HK-2 (cell line): ENCODE data around the gene FXYD7.
"Not testable (repeated sequence)": the region's sequence is repeated elsewhere in the genome, so short reads cannot be mapped to it uniquely, and the experiment has no call there.

Source experiments
- DNase-seq: peaks from one replicate; pipeline ENCODE4 v3.0.0-alpha.2; 2018; ENCODE audit not compliant: unreplicated experiment

Gene FXYD7

GRCh38 chr19:35126624-35126959, 16.5 kb upstream of the FXYD7 start:
- no peak for DNase-seq

DNA sequence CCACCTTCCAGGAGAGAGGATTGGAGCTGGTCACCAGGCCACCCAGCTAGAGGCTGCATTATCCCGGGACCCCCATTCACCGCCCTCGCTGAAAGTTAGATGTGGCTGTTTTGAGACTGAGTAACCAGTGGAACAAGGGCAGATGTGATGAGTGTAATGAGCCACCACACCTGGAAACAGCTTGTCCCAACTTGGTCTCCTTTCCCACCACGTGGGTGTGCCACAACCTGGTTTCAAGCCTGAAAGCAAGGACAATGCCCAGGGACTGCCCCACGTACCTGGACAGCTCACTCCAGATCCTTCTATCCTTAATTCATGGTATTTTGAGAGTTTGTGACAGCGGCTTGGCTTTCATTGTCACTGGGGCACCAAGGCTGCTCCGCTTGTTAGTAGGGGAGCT, 15.2 kb upstream of the FXYD7 start:
- DNase-seq, result no peak

DNA sequence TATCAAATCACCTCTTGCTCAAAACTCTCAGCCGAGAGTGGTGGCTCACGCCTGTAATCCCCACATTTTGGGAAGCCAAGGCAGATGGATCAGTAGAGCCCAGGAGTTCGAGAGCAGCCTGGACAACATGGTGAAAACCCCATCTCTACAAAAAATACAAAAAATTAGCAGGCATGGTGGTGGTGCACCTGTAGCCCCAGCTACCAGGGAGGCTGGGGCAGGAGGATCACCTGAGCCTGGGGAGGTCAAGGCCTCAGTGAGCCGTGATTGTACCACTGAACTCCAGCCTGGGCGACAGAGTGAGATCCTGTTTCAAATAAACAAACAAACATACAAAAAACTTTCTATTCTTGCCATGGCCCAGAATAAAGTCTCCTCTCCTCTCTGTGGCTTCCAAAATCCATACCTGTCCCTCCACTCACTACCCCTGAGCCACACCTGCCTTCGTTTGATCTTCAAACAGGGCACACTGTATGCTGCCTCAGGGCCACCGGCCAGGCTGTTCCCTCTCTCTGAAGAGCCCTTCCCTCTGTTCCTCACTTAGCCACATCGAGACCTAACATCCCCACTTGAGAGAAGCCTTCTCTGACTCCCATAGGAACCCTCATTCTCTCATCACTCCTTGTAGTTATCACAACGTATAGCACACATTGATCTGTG, 14.5 kb upstream of the FXYD7 start:
- no peak for DNase-seq

DNA sequence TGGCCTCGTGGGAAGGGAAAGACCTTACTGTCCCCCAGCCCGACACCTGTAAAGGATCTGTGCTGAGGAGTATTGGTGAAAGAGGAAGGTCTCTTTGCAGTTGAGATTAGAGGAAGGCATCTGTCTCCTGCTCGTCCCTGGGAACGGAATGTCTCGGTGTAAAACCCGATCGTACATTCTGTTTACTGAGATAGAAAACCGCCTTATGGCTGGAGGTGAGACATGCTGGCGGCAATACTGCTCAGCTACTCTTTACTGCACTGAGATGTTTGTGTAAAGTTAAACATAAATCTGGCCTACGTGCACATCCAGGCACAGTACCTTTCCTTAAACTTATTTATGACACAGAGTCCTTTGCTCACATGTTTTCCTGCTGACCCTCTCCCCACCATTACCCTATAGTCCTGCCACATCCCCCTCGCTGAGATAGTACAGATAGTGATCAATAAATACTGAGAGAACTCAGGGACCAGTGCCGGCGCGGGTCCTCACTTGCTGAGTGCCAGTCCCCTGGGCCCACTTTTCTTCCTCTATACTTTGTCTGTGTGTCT, 13.3 kb upstream of the FXYD7 start:
- not testable (repeated sequence) for DNase-seq

GRCh38 chr19:35130761-35131720, 12.0 kb upstream of the FXYD7 start:
- DNase-seq, result no peak

DNA sequence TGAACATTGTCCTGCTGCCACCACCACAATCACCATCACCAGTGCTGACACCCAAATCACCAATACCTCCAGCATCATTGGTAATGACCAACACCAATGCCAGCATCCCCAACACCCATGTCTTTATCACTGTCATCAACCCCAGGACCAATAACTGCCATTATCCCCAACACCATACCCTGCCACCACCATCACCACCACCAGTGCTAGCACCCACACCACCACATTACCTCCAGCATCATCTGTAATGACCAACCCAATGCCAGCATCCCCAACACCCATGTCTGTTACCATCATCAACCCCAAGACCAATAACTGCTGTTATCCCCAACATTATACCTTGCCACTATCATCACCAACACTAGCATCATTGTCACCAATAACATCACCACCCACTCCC, 10.8 kb upstream of the FXYD7 start:
- no peak for DNase-seq

DNA sequence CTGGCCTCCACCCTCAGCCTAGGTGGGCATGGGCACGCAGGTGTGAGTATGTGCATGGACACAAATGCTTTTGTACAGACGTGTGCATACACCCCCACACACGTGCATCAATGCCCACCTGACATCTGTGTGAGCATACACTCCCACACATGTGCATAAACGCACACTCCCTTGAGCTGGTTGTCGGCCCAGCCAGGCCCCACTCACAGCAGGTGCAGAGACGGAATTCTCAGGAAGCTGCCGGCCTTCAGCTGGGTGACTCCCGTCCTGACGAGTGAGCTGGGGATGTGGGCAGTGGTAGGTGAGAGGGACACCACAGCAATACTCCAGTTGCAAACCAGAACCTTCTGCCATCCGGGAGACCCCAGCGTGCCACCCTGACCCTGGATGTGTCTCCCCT, 9.2 kb upstream of the FXYD7 start:
- DNase-seq, result no peak

DNA sequence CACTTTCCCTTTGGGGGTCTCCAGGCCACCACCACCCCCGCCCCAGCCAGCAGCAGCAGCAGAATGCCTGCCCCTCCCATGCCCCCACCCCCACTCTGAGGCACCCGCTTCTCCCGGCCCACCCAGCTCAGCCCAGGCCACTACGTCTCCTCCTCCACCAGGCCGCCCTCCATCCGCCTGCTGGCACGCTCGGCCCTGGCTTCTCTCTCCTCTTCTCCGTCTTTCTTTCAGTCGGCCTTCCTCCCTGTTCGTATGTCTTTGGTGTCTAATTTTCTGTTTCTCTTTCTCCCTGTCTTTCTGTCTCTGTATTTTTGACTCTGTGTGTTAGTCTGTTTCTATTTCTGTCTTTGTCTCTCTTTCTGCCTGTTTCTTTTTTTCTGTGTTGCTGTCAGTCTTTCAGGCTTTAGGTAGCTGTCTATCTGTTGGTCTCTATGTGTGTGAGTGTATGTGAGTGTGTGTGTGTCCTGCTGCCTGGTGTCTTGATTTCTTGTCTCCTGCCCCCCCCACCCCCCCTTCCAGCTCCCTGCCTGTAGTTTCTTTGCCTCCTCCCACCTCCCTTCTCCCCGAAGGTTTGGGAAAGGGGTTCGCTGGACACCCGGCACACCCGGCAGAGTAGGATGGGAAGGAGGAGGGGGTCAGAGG, 8.3 kb upstream of the FXYD7 start, which contains the start of gene LGI4:
LGI4 (minus strand) TSS at position 459 of the 642 bp plus-strand sequence; CDS start at position 80, 379 bp downstream.
- DNase-seq, result no peak

DNA sequence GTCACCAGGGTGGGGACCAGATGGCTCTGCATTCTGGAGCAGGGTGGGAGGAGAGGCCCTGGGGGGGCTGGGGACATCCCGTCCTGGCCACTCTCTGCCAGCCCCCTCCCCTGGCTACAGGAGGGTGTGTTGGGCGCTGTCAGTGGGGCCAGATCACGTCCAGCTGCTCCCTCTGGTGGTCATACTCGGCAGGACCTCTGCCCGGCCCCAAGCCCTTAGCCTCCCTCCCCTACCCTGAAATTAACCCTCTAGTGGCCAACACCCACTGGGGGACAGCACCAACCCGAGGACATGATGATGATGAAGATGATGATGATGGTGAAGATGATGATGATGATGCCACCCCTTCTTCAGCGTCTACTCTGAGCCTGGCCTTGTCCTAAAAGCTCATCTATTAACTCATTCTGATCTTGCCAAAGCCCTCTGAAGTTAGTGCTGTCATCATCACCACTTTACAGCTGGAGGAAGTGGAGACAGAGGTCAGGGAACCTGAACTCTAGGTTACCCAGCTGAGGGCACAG, 7.6 kb upstream of the FXYD7 start:
- DNase-seq, result peak; percentile 56

GRCh38 chr19:35136231-35136630, 6.8 kb upstream of the FXYD7 start:
- no peak for DNase-seq

- no peak for DNase-seq
Measured at GRCh38 chr19:35136977-35137702, 5.9 kb upstream of the FXYD7 start.

GRCh38 chr19:35138305-35138892, 4.7 kb upstream of the FXYD7 start, which contains the start of gene FXYD1:
TSS of gene FXYD1 (plus strand) at chr19:35138824. CDS start at chr19:35140080, 1,256 bp downstream.
- DNase-seq, result no peak

- no peak for DNase-seq
Measured at GRCh38 chr19:35140207-35140961, 2.7 kb upstream of the FXYD7 start.

DNA sequence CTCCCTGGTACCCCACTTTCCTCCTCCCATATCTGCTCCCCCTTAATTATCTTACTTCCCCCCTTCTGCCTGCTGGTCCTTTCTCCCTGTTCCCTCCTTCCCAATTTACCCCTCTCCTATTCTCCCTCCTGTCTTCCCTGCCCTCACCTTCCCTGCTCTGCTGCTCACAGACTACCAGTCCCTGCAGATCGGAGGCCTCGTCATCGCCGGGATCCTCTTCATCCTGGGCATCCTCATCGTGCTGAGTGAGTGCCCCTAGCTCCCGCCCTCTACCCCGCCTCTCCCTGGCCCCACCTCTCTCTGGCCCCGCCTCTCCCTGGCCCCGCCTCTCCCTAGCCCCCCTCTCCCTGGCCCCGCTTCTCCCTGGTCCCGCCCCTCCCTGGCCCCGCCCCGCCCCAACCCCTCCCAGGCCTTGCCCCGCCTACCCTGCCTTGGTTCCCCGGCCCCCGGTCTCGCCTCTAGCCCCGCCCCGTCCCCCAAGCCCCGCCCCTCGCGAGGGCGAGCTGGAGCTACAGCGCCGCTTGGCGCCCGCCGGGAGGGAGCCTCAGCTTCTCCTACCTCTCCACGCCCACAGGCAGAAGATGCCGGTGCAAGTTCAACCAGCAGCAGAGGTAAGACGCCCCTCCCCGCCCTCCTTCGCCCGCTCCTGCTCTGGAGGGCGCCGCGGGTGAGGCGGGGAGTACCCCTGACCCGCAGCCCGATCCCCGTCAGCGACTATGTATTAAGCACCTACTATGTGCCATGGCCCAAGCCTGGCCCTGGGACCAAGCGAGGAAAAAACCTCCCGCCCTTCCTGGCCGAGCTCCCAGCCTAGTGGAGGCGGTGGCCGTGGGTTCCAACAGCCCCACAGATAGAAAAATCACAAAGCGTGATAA, 1.9 kb upstream of the FXYD7 start:
- DNase-seq, result peak; percentile 97

DNA sequence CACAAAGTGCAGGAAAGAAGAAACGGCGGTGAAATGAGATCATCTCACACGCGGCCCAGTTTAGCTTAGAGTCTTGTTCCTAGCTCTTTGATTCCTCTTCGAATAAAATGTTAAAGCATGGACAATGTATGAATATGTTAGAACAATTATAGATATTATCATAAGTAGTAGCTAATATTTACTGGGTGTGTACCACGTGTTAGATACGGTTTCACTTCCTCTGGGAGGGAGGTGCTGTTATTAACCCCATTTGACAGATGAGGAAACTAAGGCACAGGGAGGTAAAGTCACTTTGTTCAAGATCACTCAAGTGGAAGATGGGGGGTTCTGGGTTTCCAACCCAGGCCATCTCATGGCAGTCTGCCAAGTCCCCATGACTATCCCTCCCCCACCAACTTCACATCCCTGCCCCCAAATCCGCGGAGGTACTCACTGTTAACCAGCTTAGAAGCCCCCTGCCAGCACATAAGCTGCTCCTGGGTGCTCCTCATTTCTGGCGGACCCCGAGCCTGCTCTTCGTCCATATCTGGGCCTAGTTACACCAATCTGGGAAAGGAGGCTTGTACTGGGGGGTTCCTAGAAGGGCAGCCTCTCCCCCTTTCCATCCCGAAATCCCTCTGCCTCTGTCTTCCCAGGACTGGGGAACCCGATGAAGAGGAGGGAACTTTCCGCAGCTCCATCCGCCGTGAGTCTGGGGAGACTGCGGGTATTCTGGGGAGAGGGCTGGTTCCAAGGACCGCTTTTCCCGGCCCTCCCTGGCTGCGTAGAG, 1.0 kb upstream of the FXYD7 start:
- DNase-seq, result no peak

DNA sequence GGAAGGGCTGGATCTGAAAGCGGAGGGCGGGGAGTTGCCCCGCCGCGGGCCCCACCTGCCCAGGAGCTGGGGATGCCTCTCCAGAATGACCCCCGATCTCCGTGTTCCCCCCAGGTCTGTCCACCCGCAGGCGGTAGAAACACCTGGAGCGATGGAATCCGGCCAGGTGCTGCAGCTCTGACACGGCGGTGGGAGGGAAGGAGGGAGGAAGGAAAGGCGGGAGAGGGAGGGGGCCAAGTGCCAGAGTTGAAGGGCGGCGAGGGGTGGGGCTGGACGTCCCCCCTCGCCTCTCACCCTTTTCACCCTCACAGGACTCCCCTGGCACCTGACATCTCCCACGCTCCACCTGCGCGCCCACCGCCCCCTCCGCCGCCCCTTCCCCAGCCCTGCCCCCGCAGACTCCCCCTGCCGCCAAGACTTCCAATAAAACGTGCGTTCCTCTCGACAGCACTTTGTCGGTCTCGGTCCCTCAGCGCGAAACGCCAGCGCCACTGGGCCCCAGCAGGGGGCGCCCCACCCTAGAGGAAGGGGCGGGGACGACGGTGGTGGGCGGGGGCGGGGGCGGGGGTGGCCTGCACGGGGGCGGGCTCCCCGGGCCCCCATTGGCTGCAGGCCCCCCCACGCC, 337 bp upstream of the FXYD7 start:
- peak; percentile 63 for DNase-seq

- DNase-seq, result no peak
Measured at GRCh38 chr19:35143818-35144217, 763 bp downstream of the FXYD7 start.

DNA sequence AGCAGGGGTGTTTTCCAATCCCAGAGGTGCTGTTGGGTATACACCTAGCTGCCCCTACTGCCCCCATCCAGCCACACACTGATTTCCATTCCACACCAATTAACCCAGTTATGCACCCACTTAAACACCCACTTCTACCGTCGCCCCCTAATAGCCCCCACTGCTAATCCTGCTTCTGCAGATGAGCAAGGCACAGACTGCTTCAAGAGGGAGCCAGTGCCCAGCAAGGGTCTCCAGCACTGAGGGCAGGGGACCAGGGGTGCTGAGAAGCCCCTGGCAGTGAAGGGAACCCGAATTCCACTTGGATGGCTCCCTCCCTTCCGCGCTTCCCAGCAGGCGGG, 1.2 kb downstream of the FXYD7 start:
- no peak for DNase-seq
